GM21786 (cell line): ENCODE results near the gene HLA-DQA1.
"Not testable (repeated sequence)": the region's sequence is repeated elsewhere in the genome, so short reads cannot be mapped to it uniquely, and the experiment has no call there.

ENCODE experiments used
- ATAC-seq: cut with Tn5 transposase; IDR thresholded peaks from one replicate; pipeline ENCODE4 v1.9.1; 2021; ENCODE audit not compliant: unreplicated experiment

HLA-DQA1 gene

DNA sequence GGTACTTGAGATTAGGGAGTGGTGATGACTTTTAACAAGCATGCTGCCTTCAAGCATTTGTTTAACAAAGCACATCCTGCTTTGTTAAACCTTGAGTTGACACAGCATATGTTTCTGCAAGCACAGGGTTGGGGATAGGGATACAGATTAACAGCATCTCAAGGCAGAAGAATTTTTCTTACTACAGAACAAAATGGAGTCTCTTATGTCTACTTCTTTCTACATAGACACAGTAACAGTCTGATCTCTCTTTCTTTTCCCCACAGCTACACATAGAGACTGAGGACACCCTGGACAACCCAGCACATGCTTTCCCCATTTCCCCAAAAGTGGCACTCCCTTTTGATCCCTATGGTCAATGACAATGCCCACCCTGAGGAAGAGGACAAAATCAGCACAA lies 20.6 kb downstream of the HLA-DQA1 start:
- ATAC-seq: not testable (repeated sequence)

- no peak for ATAC-seq
These were observed 21.2 kb downstream of the HLA-DQA1 start for GRCh38 chr6:32658268-32658897.

- ATAC-seq: peak; percentile 60
These were observed 22.8 kb downstream of the HLA-DQA1 start for GRCh38 chr6:32659856-32660595.

DNA sequence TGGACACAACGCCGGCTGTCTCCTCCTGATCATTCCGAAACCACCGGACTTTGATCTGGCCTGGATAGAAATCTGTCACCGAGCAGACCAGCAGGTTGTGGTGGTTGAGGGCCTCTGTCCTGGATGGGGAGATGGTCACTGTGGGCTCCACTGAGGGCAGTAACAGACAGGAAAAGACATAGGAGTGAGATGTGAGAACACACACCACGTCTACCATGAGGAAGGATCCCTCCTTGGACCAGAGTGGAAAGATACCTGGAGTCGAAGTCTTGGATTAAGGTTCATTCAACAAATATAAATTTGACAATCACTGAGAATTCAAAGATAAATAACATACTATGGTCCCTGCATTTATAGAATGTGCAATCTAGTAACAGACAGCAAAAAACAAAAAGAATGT lies 24.9 kb downstream of the HLA-DQA1 start:
- ATAC-seq: no peak

DNA sequence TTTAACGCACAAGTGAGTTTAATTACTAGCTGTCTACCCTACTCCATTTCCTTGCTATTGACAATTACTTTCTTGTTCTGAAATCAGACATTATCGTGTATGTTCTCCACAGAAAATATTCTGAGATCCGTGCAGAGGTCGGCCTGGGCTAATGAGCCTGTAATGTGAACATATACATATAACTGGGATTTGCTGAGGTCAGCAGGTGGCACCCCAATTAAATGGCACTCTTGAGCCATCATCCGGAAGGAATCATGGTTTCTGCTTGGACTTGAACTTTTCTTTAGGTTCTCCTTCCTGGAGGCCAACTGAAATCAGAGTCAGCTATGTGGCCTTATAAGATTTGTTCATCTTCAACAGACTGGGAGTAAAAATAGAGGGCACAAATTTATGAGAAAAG lies 25.6 kb downstream of the HLA-DQA1 start:
- no peak for ATAC-seq

- no peak for ATAC-seq
These were observed 27.1 kb downstream of the HLA-DQA1 start for GRCh38 chr6:32664354-32664753.

DNA sequence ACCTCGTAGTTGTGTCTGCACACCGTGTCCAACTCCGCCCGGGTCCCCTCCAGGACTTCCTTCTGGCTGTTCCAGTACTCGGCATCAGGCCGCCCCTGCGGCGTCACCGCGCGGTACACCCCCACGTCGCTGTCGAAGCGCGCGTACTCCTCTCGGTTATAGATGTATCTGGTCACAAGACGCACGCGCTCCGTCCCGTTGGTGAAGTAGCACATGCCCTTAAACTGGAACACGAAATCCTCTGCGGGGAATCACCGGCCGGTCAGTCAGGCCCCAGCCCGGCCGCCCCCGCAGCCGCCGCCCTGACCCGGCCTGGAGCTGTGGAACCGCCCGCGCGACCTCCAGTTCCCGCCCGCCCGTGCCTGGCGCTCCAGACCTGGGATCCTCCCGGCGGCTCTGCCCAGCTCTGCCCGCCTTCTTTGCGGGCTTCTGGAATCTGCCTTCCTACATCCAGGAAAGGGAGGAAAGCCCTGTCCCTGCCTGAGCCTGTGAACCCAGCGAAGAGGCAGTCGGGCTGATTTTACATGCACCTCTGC lies 27.7 kb downstream of the HLA-DQA1 start:
- peak; percentile 27 for ATAC-seq

GRCh38 chr6:32665661-32666060 lies 28.5 kb downstream of the HLA-DQA1 start:
- no peak for ATAC-seq

DNA sequence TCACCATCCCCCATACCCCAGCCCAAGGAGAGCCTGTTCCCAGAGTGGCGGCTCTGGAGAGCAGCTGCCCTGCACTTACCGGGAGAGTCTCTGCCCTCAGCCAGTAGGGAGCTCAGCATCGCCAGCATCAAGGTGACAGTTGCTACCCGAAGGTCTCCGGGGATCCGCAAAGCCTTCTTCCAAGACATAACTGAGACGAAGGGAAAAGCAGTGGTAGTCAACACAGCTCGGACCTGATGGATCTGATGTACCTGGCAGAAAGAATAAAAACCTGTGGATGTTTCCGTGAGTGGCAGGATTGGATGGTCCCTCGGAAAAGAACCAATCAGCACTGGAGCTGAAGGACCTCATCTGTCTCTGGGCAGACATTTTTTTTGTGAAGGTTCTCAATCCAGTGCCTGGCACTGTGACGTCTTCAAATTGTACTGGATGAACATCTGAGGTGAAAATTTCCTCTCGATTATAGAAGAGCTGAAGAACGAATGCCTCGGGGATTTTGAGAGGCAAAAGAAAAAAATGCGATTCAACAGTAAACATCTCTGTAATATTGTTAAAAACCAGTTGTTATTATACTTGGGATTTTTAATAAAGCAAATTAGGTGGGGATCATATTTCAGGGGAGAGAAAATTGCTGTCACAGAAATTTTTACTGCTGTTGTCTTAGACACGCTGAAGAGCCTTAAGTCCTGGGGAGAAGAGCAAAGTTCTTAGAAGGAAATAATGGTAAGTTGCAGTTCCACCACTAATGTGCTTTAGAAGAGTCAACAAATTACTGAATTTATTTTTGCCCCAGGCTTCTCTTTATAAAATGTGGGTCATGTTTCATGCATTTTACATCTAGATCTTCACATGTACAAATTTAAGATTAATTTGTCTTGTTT lies 29.5 kb downstream of the HLA-DQA1 start, which contains the start of gene HLA-DQB1:
Gene HLA-DQB1 (minus strand): TSS at position 238 of the 881 bp plus-strand sequence. CDS start 50 bp downstream, at position 188.
- ATAC-seq: peak; percentile 50

- peak; percentile 64 for ATAC-seq
These were observed 31.1 kb downstream of the HLA-DQA1 start for GRCh38 chr6:32668226-32668747.

GRCh38 chr6:32669240-32669639 lies 32.0 kb downstream of the HLA-DQA1 start:
- ATAC-seq: no peak

- no peak for ATAC-seq
These were observed 32.7 kb downstream of the HLA-DQA1 start for GRCh38 chr6:32669893-32670292.

DNA sequence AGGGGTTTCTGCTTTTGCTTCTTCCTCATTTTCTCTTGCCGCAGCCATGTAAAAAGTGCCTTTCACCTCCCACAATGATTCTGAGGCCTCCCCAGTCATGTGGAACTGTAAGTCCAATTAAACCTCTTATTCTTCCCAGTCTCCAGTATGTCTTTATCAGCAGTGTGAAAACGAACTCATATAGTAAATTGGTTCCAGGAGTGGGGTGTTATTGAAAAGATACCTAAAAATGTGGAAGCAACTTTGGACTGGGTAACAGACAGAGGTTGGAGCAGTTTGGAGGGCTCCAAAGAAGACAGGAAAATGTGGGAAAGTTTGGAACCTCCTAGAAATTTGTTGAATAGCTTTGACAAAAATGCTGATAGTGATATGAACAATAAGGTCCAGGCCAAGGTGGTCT lies 34.7 kb downstream of the HLA-DQA1 start:
- ATAC-seq: not testable (repeated sequence)

- not testable (repeated sequence) for ATAC-seq
These were observed 36.9 kb downstream of the HLA-DQA1 start for GRCh38 chr6:32674123-32674522.

DNA sequence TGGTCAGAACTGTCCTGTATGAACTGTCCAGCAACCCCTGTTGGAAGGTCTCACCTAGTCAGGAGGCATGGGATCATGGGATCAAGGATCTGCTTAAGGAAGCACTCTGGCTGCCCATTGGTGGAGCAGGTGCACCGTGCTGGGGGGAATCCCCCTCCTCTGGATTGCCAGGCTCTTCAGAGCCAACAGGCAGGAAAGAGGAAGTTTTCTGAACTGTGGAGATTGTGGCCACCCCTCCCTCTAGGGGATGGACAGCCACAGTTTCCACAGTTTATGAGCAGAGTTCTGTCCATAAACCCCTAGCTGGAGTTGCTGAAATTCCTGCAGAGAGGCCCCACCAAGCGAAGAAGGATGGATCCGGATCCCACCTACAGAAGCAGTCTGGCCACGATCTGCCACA lies 42.3 kb downstream of the HLA-DQA1 start:
- ATAC-seq: no peak

- no peak for ATAC-seq
These were observed 42.8 kb downstream of the HLA-DQA1 start for GRCh38 chr6:32680055-32680454.

- ATAC-seq: no peak
These were observed 47.0 kb downstream of the HLA-DQA1 start for GRCh38 chr6:32684246-32684645.

GRCh38 chr6:32685603-32686002 lies 48.4 kb downstream of the HLA-DQA1 start:
- ATAC-seq: peak; percentile 70

DNA sequence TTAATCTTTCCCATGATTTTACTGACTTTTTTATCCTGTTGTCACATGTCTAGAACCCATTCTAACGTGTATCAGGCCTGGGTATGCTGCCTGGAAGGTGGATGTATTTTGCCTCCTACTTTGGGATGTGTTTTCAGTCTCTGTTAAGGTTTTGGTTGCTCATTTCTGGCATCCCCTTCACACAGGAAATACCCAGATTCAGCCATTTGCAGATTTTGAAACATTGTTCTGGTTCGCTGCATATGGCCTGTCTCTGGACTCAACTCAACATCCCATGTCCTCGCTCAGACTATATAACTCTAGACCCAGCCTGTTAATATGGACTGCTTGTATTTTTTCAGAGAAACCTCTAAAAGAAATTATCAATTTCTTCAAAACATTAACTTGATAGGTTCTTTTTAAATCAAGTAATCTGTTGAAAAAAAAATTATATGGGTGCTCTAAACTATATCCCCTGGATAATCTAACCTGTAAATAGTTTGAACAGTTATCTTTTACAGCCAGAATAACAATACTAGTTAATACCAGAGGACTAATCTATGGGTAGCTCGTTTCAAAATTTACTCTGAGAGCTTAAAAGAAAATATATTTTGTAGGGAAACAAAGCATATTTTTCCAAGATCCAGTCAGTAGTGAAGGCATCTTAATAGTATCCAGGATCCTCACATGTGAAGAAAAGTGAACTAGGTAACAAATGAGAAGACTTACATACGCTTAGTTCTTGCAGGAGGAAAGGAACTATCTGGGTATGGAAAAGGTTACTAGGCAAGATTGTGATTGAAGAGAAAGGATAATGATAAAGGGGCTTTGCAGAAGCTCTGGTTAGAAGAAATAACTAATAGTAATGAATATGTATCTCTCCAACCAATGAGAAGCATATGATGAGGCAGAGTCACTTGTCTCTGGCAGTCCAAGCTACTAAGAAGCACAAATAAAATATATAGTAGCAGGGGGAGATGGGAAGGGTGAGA lies 52.6 kb downstream of the HLA-DQA1 start:
- ATAC-seq: no peak

DNA sequence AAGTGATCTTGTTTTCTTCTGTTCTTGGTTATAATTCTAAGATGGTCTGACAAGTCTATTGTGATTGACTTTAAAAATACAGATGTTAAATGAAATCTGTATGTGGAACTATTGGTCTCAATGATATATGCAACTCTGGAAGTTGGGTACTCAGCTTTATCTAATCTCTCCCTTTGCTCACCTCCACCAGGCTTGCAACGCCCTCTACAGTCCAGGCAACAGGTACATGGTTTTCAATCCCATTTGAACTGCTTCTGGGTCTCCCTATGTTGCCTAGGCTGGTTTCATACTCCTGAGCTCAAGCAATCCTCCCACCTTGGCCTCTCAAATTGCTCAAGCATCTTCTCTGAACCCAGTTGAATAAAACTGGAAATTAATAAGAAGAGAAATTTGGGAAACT lies 54.8 kb downstream of the HLA-DQA1 start:
- ATAC-seq: no peak
